Fibroblast of the aortic adventitia (primary cell): Measurements from ENCODE around the gene SDHB. TPM values are rescaled to one million over a fixed set of nuclear protein-coding genes. Genes with fewer than 3 reads are reported as not detected.

Source experiments
- DNase-seq: peaks from one replicate; pipeline ENCODE4 v3.0.0-alpha.2; 2010; ENCODE audit warnings: low read depth
- H3K4me3 ChIP-seq: 2 replicates; pipeline ENCODE4 v1.5.1; 2011; ENCODE audit warnings: low read depth, mild to moderate bottlenecking, control low read depth, low read length, moderate library complexity
- total RNA-seq: library from RNA; depleted of rRNA; stranded (reverse); fragments of >200 nt; gene quantifications from 2 replicates; pipeline ENCODE4 v1.2.3, GENCODE V29; 2012; ENCODE audit warnings: low replicate concordance
- TF ChIP-seq, protein P1 (sequence below): IDR thresholded peaks from 2 replicates; pipeline ENCODE4 v1.5.1; 2011; ENCODE audit warnings: mild to moderate bottlenecking, low read length, control low read depth, inconsistent platforms; ENCODE audit not compliant: insufficient read depth

Gene SDHB
- total RNA-seq, 1 donor = 106 TPM

DNA sequence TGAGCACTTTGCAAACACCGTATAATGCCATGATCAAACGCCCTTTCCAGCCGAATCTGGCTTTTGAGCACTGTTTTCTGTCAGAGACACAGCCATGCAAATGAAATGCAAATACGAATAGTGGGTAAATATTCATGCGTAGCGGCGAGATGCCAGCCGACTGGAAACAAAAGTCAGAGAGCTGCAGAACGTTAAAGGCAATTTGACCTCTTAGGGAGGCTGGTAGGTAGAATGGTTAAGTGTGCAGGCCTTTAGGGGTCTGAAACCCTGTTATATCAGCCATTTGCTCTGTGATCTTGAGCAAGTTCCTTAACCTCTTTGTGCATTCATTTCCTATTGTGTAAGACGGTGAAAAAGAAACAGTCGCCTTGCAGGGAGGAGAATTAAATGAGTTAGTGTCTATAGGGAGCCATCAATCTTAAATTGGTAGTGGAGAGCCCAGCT, 6.5 kb upstream of the SDHB start:
- DNase-seq = peak; percentile 6
- H3K4me3 ChIP-seq = no peak overlapping the region
- TF ChIP-seq, protein P1, sequence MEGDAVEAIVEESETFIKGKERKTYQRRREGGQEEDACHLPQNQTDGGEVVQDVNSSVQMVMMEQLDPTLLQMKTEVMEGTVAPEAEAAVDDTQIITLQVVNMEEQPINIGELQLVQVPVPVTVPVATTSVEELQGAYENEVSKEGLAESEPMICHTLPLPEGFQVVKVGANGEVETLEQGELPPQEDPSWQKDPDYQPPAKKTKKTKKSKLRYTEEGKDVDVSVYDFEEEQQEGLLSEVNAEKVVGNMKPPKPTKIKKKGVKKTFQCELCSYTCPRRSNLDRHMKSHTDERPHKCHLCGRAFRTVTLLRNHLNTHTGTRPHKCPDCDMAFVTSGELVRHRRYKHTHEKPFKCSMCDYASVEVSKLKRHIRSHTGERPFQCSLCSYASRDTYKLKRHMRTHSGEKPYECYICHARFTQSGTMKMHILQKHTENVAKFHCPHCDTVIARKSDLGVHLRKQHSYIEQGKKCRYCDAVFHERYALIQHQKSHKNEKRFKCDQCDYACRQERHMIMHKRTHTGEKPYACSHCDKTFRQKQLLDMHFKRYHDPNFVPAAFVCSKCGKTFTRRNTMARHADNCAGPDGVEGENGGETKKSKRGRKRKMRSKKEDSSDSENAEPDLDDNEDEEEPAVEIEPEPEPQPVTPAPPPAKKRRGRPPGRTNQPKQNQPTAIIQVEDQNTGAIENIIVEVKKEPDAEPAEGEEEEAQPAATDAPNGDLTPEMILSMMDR = no peak

DNA sequence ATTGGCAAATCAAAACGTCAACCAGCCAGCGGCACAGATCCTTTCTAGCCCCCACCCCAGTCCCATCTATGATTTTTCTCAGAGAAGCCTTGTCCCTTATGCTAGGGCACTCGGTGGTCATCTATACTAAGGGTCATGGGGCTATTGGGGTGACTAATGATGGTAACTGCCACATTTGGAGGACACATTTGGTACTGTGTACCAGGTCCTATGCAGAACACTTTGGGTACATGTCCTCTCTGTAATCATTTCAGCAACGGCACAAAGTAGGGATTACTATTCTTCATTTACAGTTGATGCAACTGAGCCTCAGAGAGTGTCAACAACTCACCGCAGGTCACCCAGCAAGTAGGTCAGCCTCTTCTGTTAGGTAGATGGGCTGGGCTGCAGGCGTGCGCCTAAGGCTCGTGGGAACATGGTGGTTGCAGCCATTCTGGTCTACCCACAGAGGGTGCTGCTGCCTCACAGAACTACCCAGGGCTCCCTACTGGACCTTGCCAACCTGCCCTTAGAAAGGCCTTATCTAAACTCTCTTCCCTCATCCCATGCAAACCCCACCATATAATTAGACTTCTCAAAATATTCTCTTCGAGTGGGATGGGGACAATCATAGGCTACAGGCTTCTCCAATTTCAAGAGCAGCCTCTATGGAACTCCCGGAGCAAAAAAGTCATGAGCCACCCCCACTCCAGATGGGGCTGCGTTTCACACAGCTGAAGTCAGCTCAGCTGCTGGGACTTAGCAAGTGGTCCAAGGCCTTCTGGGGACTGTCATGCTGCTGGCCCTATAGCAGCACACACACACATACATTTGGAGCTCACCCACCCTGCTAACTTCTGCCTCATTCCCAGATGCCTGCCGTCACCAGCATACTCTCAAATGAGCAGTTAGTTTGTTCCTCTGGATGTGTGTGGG, 5.8 kb upstream of the SDHB start:
- TF ChIP-seq, protein P1 = peak; percentile 89
- DNase-seq = peak; percentile 81
- no peak overlapping the region for H3K4me3 ChIP-seq

DNA sequence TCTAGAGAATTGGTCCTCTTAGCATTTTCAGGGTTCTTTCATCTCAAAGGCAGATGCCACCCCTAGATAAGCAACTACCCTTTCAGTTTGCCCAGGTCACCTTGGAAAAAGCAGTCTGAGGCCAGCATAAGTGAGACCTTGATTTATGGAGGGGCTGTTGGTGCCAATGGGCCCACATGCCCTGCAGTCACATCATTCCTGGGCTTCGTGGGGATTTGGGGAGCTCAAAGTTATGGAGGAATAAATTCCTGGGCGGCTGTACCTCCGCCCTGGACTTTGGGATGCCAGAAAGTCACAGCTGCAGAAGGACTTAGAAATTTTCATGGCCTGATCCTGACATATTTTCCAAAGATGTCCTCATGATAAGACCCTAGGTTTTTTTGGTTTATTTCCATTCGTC, 2.7 kb upstream of the SDHB start:
- TF ChIP-seq, protein P1 = no peak
- DNase-seq = no peak

DNA sequence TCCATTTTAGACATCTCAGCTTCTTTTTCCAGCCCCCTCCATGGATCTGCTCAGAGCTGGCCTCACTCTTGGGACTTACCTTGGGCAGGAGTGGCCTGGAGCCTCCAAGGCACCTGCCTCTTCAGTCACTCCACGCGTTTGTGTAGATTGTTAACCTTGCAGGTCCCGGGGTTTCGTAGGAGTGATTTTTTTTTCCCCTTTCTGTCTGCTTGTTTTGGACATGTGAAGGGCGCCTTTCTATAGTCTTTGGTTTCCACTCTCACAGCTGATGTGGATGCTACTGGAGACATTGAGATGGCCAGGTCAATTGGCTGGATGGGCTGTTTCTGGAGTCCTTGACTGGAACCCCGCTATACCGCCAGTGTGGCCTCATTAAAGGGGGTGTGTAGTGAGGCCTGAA, 2.0 kb upstream of the SDHB start:
- no peak for DNase-seq
- H3K4me3 ChIP-seq = no peak overlapping the region
- TF ChIP-seq, protein P1 = no peak

More for the DNA sequence above, 2.7 kb upstream of the SDHB start:
- no peak overlapping the region for H3K4me3 ChIP-seq

DNA sequence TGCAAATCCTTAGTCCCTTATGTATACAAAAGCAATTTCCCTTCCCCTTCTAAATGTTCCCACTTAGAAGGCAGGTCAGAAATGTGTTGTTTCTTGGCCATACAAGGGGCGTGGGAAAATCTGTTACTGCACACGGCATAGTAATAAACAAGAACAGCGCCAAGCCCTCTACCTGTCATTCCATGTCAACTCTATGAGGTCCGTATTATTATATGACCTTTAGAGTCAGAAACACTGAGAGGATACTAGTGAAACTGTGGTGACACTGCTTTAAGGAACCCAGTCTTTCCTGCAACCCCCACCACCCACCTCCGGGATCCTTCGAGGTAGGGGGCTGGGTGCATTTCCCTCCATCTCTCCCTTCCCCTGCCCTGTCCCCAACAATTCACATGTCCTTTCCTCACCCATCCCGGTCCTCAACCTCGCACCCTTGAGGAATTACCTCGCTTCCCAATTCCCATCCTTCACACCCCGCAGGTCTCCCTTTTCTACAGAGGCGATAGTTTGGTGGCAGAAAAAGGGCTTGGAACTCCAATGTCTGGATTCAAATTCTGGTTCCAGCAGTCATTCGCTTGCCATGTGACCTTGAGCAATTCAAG, 647 bp downstream of the SDHB start:
- TF ChIP-seq, protein P1 = no peak
- no peak for DNase-seq
- H3K4me3 ChIP-seq = peak overlapping the region; percentile 100

DNA sequence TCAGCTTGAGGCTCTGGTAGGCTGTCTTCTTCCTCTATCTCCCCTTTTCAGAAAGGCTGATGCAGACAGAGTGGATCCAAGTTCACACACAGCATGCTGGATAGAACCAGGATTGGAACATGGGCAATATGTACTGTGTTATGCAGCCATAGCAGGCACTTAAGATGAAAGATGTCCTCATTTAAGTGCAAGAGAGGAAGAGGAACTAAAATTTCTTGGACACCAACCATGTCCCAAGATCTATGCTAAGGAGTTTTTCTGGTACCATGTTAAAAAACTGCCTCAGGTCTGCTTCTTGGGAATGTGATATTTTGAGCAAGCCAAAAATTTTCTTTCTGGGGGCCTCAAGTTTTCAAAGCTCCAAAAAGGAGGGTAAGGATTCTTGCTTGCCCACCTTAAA, 1.2 kb downstream of the SDHB start:
- DNase-seq = no peak
- TF ChIP-seq, protein P1 = no peak
- H3K4me3 ChIP-seq = peak overlapping the region; percentile 100
